Liver (tissue), 9 donors: ENCODE data around the gene NRIP1. TPM values are rescaled to one million over a fixed set of nuclear protein-coding genes. Genes with fewer than 3 reads are reported as not detected.

Experiments
- DNase-seq: peaks from one replicate; pipeline ENCODE4 v3.0.0-alpha.2; 2017; ENCODE audit warnings: low spot score
- H3K27ac ChIP-seq, 2 donors: one replicate each; pipeline ENCODE4 v1.7.0; 2013; ENCODE audit warnings: inconsistent platforms in 2 of 2, low read length in 2 of 2, control low read depth in 1 of 2, low read depth in 1 of 2, mild to moderate bottlenecking in 1 of 2
- H3K27me3 ChIP-seq, 4 donors: one replicate each; pipeline versions ENCODE4 v1.6.1 to v1.7.0; 2013; ENCODE audit warnings: low read length in 3 of 4, inconsistent platforms in 1 of 4, mild to moderate bottlenecking in 1 of 4, moderate library complexity in 1 of 4; ENCODE audit not compliant: control insufficient read depth in 4 of 4, insufficient read depth in 4 of 4
- H3K36me3 ChIP-seq, 4 donors: one replicate each; pipeline versions ENCODE4 v1.6.1 to v1.7.0; 2013; ENCODE audit warnings: low read length in 3 of 4, mild to moderate bottlenecking in 3 of 4, low read depth in 1 of 4, moderate library complexity in 1 of 4; ENCODE audit not compliant: control insufficient read depth in 4 of 4, insufficient read depth in 3 of 4
- H3K4me1 ChIP-seq, 4 donors: one replicate each; pipeline versions ENCODE4 v1.6.1 to v1.7.0; 2013; ENCODE audit warnings: low read length in 3 of 4, mild to moderate bottlenecking in 3 of 4, moderate library complexity in 1 of 4; ENCODE audit not compliant: control insufficient read depth in 4 of 4, insufficient read depth in 4 of 4
- H3K4me3 ChIP-seq, 3 donors: one replicate each; pipeline versions ENCODE4 v1.6.1 to v1.7.0; 2013; ENCODE audit warnings: low read length in 3 of 3, control low read depth in 1 of 3, low read depth in 1 of 3, mild to moderate bottlenecking in 1 of 3
- H3K9ac ChIP-seq, 2 donors: one replicate each; pipeline ENCODE4 v1.7.0; 2013; ENCODE audit warnings: low read length in 2 of 2, mild to moderate bottlenecking in 2 of 2, moderate library complexity in 2 of 2, control low read depth in 1 of 2, low read depth in 1 of 2
- H3K9me3 ChIP-seq, 4 donors: one replicate each; pipeline versions ENCODE4 v1.6.1 to v1.7.0; 2013; ENCODE audit warnings: low read length in 3 of 4; ENCODE audit not compliant: control insufficient read depth in 4 of 4
- EGR1 ChIP-seq, 2 donors: IDR thresholded peaks; 2 replicates each; pipeline ENCODE4 v1.6.1; 2016 to 2018; ENCODE audit warnings: antibody characterized with exemption in 2 of 2, low read depth in 2 of 2
- FOXA1 ChIP-seq: IDR thresholded peaks from 2 replicates; pipeline ENCODE4 v1.6.1; 2016; ENCODE audit warnings: antibody characterized with exemption
- FOXA2 ChIP-seq: IDR thresholded peaks from 2 replicates; pipeline ENCODE4 v1.6.1; 2016; ENCODE audit warnings: antibody characterized with exemption
- GABPA ChIP-seq, 2 donors: IDR thresholded peaks in 1 of 2; conservative IDR thresholded peaks in 1 of 2; 2 replicates each; pipeline ENCODE4 v1.6.1; 2016; ENCODE audit warnings: antibody characterized with exemption in 2 of 2, mild to moderate bottlenecking in 1 of 2, moderate library complexity in 1 of 2
- HNF4A ChIP-seq, 2 donors: conservative IDR thresholded peaks; 2 replicates each; pipeline ENCODE4 v1.6.1; 2016; ENCODE audit warnings: antibody characterized with exemption in 2 of 2, mild to moderate bottlenecking in 2 of 2
- JUND ChIP-seq, 2 donors: IDR thresholded peaks; 2 replicates each; pipeline ENCODE4 v1.6.1; 2016; ENCODE audit warnings: antibody characterized with exemption in 2 of 2
- NR2F2 ChIP-seq: IDR thresholded peaks from 2 replicates; pipeline ENCODE4 v1.6.1; 2016; ENCODE audit warnings: antibody characterized with exemption
- RAD21 ChIP-seq, 2 donors: IDR thresholded peaks; 2 replicates each; pipeline ENCODE4 v1.6.1; 2016; ENCODE audit warnings: antibody characterized with exemption in 2 of 2, mild to moderate bottlenecking in 2 of 2
- RXRA ChIP-seq, 2 donors: IDR thresholded peaks; 2 replicates each; pipeline ENCODE4 v1.6.1; 2017 to 2018; ENCODE audit warnings: antibody characterized with exemption in 2 of 2, mild to moderate bottlenecking in 1 of 2
- TAF1 ChIP-seq: conservative IDR thresholded peaks from 2 replicates; pipeline ENCODE4 v1.6.1; 2016; ENCODE audit warnings: antibody characterized with exemption, mild to moderate bottlenecking
- YY1 ChIP-seq: IDR thresholded peaks from 2 replicates; pipeline ENCODE4 v1.6.1; 2016; ENCODE audit warnings: antibody characterized with exemption, mild to moderate bottlenecking
- ZBTB33 ChIP-seq: IDR thresholded peaks from 2 replicates; pipeline ENCODE4 v1.6.1; 2016; ENCODE audit warnings: antibody characterized with exemption
- WGBS: extraction: QIAGEN DNeasy Blood & Tissue Kit; methylation state at CpG from one replicate; pipeline ENCODE4 v1.1.7; 2013; 5-methylcytosine and 5-hydroxymethylcytosine counted together
- polyA plus RNA-seq, 2 donors: library from polyadenylated mRNA; stranded (reverse) in 1 of 2; unstranded in 1 of 2; fragments of 200-250 nt in 1 of 2; fragments of >200 nt in 1 of 2; fragmentation: Nextera tagmentation in 1 of 2; extraction: Ambion mirVana in 1 of 2; gene quantifications; one replicate each; pipeline versions ENCODE4 v1.2.1 to v1.2.3, GENCODE V29; 2013 to 2015
- total RNA-seq, 2 donors: library from RNA; depleted of rRNA; stranded (reverse); fragments of >200 nt; gene quantifications; one replicate each; pipeline ENCODE4 v1.2.3, GENCODE V29; 2014
- TF ChIP-seq, protein P1 (sequence below): IDR thresholded peaks from 2 replicates; pipeline ENCODE4 v1.6.1; 2016; ENCODE audit warnings: antibody characterized with exemption
- TF ChIP-seq, protein P2 (sequence below): IDR thresholded peaks from 2 replicates; pipeline ENCODE4 v1.6.1; 2016; ENCODE audit warnings: antibody characterized with exemption
- TF ChIP-seq, protein P3 (sequence below): IDR thresholded peaks from 2 replicates; pipeline ENCODE4 v1.6.1; 2016; ENCODE audit warnings: antibody characterized with exemption, mild to moderate bottlenecking
- TF ChIP-seq, protein P4 (sequence below): fragments of 150-350 bp; IDR thresholded peaks from 2 replicates; pipeline ENCODE4 v1.5.1; 2017; ENCODE audit warnings: improper control_type of control experiment, low read depth, low read length; ENCODE audit not compliant: missing input control
- donor health status: healthy.
- donor health status: healthy.
- donor health status: healthy.
- donor health status: healthy.
- donor health status: healthy.

NRIP1 gene
- total and polyA plus RNA-seq, 4 donors = 3.8 to 28.4 (median 12.6) TPM

- Histone ChIP-seq H3K27ac (no peak overlapping the region), H3K9me3 (no peaks in the 10 kb centered on the region), H3K27me3 (no peaks in the 10 kb centered on the region), H3K9ac (no peak overlapping the region), H3K36me3 (no peaks in the 10 kb centered on the region), H3K4me1 (no peaks in the 10 kb centered on the region), H3K4me3 (no peak overlapping the region)
- DNase-seq = no peak
- WGBS = 88% methylated on average over 6 of the region's 6 CpGs
- TF ChIP-seq RXRA (IDR thresholded peaks at IDR 0.05) = no peak
- TF ChIP-seq ZBTB33 = no peak
- TF ChIP-seq FOXA1 = no peak
- TF ChIP-seq, protein P1, sequence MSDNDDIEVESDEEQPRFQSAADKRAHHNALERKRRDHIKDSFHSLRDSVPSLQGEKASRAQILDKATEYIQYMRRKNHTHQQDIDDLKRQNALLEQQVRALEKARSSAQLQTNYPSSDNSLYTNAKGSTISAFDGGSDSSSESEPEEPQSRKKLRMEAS = no peak
- TF ChIP-seq, protein P2, sequence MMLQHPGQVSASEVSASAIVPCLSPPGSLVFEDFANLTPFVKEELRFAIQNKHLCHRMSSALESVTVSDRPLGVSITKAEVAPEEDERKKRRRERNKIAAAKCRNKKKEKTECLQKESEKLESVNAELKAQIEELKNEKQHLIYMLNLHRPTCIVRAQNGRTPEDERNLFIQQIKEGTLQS = no peak
- no peak for TF ChIP-seq GABPA (IDR thresholded peaks at IDR 0.05 in 1 of 2, conservative IDR thresholded peaks at IDR 0.05 in 1 of 2)
- TF ChIP-seq NR2F2 = no peak
These were observed 108.8 kb downstream of the NRIP1 start for GRCh38 chr21:14955936-14956520.

DNA sequence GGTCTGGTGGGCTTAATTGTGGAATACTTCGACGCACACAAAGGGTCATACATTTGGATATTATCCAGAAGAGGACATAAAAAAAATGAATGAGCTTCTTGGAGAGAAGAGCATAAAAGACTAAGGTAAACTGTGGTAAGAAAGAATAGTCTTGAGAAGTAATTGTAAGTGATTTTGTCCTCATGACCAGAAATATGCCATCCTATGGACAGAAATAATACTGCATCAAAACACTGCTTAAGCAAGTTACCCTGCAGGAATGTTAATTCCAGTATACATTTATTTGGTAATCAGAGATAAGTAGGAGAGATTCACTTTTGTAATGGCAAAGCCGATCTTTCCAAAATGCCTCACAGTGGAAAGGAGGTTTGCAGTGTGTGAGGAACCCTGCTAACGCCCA, 111.9 kb downstream of the NRIP1 start:
- Histone ChIP-seq H3K9ac (no peak overlapping the region), H3K36me3 (no peaks in the 10 kb centered on the region), H3K9me3 (peaks cover 0 to 6% (median 2%) of the 10 kb centered on the region in 4 donors), H3K27ac (no peak overlapping the region), H3K4me3 (no peak overlapping the region), H3K4me1 (no peaks in the 10 kb centered on the region), H3K27me3 (no peaks in the 10 kb centered on the region)
- TF ChIP-seq RAD21 (IDR thresholded peaks at IDR 0.05) (peak in 1 of 2 donors; percentile 37), HNF4A (conservative IDR thresholded peaks at IDR 0.05) (no peak)
- 97% methylated on average over 4 of the region's 4 CpGs for WGBS
- DNase-seq = no peak

DNA sequence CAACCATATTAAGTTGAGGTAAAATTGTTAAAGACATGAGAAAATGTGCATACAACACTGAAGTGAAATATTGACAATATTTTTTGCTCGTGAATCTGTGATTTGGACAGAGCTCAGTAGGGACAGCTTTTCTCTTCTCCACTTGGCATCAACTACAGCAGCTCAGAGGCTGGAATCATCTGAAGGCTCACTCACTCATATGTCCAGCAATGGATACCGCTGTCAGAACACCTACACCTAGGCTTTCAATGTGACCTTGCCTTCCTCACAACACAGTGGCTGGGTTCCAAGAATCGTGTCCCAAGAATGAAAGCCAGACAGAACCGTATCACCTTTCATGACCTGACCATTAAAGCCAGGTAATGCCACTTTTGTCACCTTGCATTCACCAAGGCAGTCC, 115.2 kb downstream of the NRIP1 start:
- 52% methylated on average over 4 of the region's 4 CpGs for WGBS
- Histone ChIP-seq H3K4me3 (no peak overlapping the region), H3K9me3 (peaks cover 0 to 6% (median 2%) of the 10 kb centered on the region in 4 donors), H3K27me3 (no peaks in the 10 kb centered on the region), H3K9ac (no peak overlapping the region), H3K4me1 (no peaks in the 10 kb centered on the region), H3K36me3 (no peaks in the 10 kb centered on the region), H3K27ac (no peak overlapping the region)
- TF ChIP-seq EGR1 (IDR thresholded peaks at IDR 0.05; ENCODE audit: low read depth in 2 of 2) = no peak
- TF ChIP-seq YY1 = no peak
- TF ChIP-seq FOXA2 = no peak
- TF ChIP-seq, protein P1 = no peak
- TF ChIP-seq, protein P3, sequence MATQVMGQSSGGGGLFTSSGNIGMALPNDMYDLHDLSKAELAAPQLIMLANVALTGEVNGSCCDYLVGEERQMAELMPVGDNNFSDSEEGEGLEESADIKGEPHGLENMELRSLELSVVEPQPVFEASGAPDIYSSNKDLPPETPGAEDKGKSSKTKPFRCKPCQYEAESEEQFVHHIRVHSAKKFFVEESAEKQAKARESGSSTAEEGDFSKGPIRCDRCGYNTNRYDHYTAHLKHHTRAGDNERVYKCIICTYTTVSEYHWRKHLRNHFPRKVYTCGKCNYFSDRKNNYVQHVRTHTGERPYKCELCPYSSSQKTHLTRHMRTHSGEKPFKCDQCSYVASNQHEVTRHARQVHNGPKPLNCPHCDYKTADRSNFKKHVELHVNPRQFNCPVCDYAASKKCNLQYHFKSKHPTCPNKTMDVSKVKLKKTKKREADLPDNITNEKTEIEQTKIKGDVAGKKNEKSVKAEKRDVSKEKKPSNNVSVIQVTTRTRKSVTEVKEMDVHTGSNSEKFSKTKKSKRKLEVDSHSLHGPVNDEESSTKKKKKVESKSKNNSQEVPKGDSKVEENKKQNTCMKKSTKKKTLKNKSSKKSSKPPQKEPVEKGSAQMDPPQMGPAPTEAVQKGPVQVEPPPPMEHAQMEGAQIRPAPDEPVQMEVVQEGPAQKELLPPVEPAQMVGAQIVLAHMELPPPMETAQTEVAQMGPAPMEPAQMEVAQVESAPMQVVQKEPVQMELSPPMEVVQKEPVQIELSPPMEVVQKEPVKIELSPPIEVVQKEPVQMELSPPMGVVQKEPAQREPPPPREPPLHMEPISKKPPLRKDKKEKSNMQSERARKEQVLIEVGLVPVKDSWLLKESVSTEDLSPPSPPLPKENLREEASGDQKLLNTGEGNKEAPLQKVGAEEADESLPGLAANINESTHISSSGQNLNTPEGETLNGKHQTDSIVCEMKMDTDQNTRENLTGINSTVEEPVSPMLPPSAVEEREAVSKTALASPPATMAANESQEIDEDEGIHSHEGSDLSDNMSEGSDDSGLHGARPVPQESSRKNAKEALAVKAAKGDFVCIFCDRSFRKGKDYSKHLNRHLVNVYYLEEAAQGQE = no peak
- no peak for TF ChIP-seq ZBTB33
- TF ChIP-seq TAF1 = no peak
- TF ChIP-seq NR2F2 = no peak
- TF ChIP-seq, protein P2 = no peak
- TF ChIP-seq, protein P4, sequence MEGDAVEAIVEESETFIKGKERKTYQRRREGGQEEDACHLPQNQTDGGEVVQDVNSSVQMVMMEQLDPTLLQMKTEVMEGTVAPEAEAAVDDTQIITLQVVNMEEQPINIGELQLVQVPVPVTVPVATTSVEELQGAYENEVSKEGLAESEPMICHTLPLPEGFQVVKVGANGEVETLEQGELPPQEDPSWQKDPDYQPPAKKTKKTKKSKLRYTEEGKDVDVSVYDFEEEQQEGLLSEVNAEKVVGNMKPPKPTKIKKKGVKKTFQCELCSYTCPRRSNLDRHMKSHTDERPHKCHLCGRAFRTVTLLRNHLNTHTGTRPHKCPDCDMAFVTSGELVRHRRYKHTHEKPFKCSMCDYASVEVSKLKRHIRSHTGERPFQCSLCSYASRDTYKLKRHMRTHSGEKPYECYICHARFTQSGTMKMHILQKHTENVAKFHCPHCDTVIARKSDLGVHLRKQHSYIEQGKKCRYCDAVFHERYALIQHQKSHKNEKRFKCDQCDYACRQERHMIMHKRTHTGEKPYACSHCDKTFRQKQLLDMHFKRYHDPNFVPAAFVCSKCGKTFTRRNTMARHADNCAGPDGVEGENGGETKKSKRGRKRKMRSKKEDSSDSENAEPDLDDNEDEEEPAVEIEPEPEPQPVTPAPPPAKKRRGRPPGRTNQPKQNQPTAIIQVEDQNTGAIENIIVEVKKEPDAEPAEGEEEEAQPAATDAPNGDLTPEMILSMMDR = no peak
- no peak for TF ChIP-seq JUND (IDR thresholded peaks at IDR 0.05)
- no peak for TF ChIP-seq FOXA1
- TF ChIP-seq GABPA (IDR thresholded peaks at IDR 0.05 in 1 of 2, conservative IDR thresholded peaks at IDR 0.05 in 1 of 2) = no peak
- TF ChIP-seq RXRA (IDR thresholded peaks at IDR 0.05) = no peak
- TF ChIP-seq RAD21 (IDR thresholded peaks at IDR 0.05) = no peak
- no peak for TF ChIP-seq HNF4A (conservative IDR thresholded peaks at IDR 0.05)
- DNase-seq = no peak
